ENCODE measurements around the gene AGBL1.

AGBL1 gene

GRCh38 chr15:86408261-86408660, 328.6 kb downstream of the AGBL1 start:
- H3K27me3 ChIP-seq (ENCODE audit: insufficient read depth, poor library complexity, severe bottlenecking) = no peaks in the 10 kb centered on the region
- H3K4me3 ChIP-seq (replicated peaks; ENCODE audit: insufficient read depth, low read length) = no peak overlapping the region
- no peak for TF ChIP-seq SPI1 (IDR thresholded peaks at IDR 0.05; ENCODE audit: borderline replicate concordance, low read depth)
- TF ChIP-seq, protein P1, sequence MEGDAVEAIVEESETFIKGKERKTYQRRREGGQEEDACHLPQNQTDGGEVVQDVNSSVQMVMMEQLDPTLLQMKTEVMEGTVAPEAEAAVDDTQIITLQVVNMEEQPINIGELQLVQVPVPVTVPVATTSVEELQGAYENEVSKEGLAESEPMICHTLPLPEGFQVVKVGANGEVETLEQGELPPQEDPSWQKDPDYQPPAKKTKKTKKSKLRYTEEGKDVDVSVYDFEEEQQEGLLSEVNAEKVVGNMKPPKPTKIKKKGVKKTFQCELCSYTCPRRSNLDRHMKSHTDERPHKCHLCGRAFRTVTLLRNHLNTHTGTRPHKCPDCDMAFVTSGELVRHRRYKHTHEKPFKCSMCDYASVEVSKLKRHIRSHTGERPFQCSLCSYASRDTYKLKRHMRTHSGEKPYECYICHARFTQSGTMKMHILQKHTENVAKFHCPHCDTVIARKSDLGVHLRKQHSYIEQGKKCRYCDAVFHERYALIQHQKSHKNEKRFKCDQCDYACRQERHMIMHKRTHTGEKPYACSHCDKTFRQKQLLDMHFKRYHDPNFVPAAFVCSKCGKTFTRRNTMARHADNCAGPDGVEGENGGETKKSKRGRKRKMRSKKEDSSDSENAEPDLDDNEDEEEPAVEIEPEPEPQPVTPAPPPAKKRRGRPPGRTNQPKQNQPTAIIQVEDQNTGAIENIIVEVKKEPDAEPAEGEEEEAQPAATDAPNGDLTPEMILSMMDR (IDR thresholded peaks at IDR 0.05; ENCODE audit: insufficient read depth, low read length) = no peak
- TF ChIP-seq GABPA (IDR thresholded peaks at IDR 0.05; ENCODE audit: low read depth) = no peak
- TF ChIP-seq, protein P2, sequence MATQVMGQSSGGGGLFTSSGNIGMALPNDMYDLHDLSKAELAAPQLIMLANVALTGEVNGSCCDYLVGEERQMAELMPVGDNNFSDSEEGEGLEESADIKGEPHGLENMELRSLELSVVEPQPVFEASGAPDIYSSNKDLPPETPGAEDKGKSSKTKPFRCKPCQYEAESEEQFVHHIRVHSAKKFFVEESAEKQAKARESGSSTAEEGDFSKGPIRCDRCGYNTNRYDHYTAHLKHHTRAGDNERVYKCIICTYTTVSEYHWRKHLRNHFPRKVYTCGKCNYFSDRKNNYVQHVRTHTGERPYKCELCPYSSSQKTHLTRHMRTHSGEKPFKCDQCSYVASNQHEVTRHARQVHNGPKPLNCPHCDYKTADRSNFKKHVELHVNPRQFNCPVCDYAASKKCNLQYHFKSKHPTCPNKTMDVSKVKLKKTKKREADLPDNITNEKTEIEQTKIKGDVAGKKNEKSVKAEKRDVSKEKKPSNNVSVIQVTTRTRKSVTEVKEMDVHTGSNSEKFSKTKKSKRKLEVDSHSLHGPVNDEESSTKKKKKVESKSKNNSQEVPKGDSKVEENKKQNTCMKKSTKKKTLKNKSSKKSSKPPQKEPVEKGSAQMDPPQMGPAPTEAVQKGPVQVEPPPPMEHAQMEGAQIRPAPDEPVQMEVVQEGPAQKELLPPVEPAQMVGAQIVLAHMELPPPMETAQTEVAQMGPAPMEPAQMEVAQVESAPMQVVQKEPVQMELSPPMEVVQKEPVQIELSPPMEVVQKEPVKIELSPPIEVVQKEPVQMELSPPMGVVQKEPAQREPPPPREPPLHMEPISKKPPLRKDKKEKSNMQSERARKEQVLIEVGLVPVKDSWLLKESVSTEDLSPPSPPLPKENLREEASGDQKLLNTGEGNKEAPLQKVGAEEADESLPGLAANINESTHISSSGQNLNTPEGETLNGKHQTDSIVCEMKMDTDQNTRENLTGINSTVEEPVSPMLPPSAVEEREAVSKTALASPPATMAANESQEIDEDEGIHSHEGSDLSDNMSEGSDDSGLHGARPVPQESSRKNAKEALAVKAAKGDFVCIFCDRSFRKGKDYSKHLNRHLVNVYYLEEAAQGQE (IDR thresholded peaks at IDR 0.05; ENCODE audit: insufficient replicate concordance, low read depth) = no peak
- no peak for TF ChIP-seq POLR2AphosphoS5 (IDR thresholded peaks at IDR 0.05; ENCODE audit: low read depth)
- no peak for DNase-seq (ENCODE audit: low read depth in 1 of 2, low spot score in 1 of 2)
- no peak overlapping the region for H3K27ac ChIP-seq (replicated peaks)

DNA sequence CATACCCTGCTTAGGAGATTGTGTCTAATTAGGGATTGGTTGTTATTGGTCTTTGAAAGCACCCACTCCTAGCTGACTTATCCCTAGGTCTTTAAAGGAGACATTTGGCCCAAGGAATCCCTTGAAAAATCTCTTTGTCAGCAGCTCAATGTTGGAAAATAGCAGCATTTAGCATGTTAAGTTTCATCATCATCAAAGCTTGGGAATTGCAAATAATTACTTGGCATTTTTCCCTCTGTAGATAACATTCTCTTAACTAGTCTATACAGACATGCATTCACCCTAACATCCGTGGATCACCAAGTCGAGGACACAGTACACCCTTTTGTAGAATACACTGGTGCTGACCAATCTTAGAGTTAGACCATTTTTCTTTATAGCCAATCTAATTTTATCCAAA, 332.2 kb downstream of the AGBL1 start:
- TF ChIP-seq POLR2AphosphoS5 (IDR thresholded peaks at IDR 0.05; ENCODE audit: low read depth) = no peak
- TF ChIP-seq SPI1 (IDR thresholded peaks at IDR 0.05; ENCODE audit: borderline replicate concordance, low read depth) = no peak
- TF ChIP-seq, protein P2 (IDR thresholded peaks at IDR 0.05; ENCODE audit: insufficient replicate concordance, low read depth) = no peak
- TF ChIP-seq, protein P1 (IDR thresholded peaks at IDR 0.05; ENCODE audit: insufficient read depth, low read length) = no peak
- no peak for TF ChIP-seq GABPA (IDR thresholded peaks at IDR 0.05; ENCODE audit: low read depth)
- H3K27ac ChIP-seq (replicated peaks) = no peak overlapping the region
- no peaks in the 10 kb centered on the region for H3K27me3 ChIP-seq (ENCODE audit: insufficient read depth, poor library complexity, severe bottlenecking)
- no peak overlapping the region for H3K4me3 ChIP-seq (replicated peaks; ENCODE audit: insufficient read depth, low read length)
- DNase-seq (ENCODE audit: low read depth in 1 of 2, low spot score in 1 of 2) = no peak

DNA sequence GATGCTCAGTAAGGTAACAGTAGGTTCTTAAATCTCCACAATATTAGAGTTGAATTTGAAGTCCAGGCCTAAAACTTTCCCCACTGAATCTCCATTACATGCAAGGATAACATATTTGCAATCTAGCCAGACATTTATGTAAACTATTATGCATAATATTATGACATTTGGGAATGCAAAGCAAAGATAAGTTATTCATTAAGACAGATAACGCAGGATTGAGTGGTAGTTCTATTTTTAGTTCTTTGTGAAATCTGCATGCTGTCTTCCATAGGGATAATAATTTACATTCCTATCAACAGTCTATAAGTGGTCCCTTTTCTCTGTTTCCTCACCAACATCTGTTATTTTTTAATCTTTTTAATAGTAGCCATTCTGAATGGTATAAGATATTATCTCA, 333.5 kb downstream of the AGBL1 start:
- no peak overlapping the region for H3K4me3 ChIP-seq (replicated peaks; ENCODE audit: insufficient read depth, low read length)
- H3K27me3 ChIP-seq (ENCODE audit: insufficient read depth, poor library complexity, severe bottlenecking) = no peaks in the 10 kb centered on the region
- no peak overlapping the region for H3K27ac ChIP-seq (replicated peaks)
- TF ChIP-seq POLR2AphosphoS5 (IDR thresholded peaks at IDR 0.05; ENCODE audit: low read depth) = no peak
- TF ChIP-seq SPI1 (IDR thresholded peaks at IDR 0.05; ENCODE audit: borderline replicate concordance, low read depth) = no peak
- no peak for DNase-seq (ENCODE audit: low read depth in 1 of 2, low spot score in 1 of 2)

- Histone ChIP-seq H3K27ac (replicated peaks) (no peak overlapping the region), H3K4me3 (replicated peaks; ENCODE audit: insufficient read depth, low read length) (no peak overlapping the region), H3K27me3 (ENCODE audit: insufficient read depth, poor library complexity, severe bottlenecking) (peaks cover 2% of the 10 kb centered on the region)
- no peak for DNase-seq (ENCODE audit: low read depth in 1 of 2, low spot score in 1 of 2)
- TF ChIP-seq SPI1 (IDR thresholded peaks at IDR 0.05; ENCODE audit: borderline replicate concordance, low read depth) (no peak), POLR2AphosphoS5 (IDR thresholded peaks at IDR 0.05; ENCODE audit: low read depth) (no peak), GABPA (IDR thresholded peaks at IDR 0.05; ENCODE audit: low read depth) (no peak)
- TF ChIP-seq, protein P2 (IDR thresholded peaks at IDR 0.05; ENCODE audit: insufficient replicate concordance, low read depth) = no peak
- TF ChIP-seq, protein P1 (IDR thresholded peaks at IDR 0.05; ENCODE audit: insufficient read depth, low read length) = no peak
Measured at GRCh38 chr15:86425746-86426145, 346.1 kb downstream of the AGBL1 start.

All from HL-60 (cell line).